ENCODE data around the gene SLC22A17. TPM values are rescaled to one million over a fixed set of nuclear protein-coding genes. Genes with fewer than 3 reads are reported as not detected.

The SLC22A17 gene
- total and polyA plus RNA-seq, 2 of the 13 experiments (the other 11 are each of a cell fraction or from before 2014, with no cell fraction given), result 0.95 to 1.1 TPM

GRCh38 chr14:23301288-23301968 is 51.3 kb downstream of the SLC22A17 start (continued):
- TF ChIP-seq ZNF281 (CRISPR knock-in tag; IDR thresholded peaks at IDR 0.05; ENCODE audit: borderline replicate concordance) (peak; percentile 89), PAX8 (CRISPR knock-in tag; IDR thresholded peaks at IDR 0.05; ENCODE audit: borderline replicate concordance) (no peak; the same call in 1 of the 2 replicates), DDIT3 (CRISPR knock-in tag; IDR thresholded peaks at IDR 0.05) (peak; percentile 89; the same call in 1 of the 2 replicates), ZNF644 (CRISPR knock-in tag; IDR thresholded peaks at IDR 0.05; ENCODE audit: low read depth) (peak; percentile 57), PLRG1 (conservative IDR thresholded peaks at IDR 0.05) (no peak), RFX1 (IDR thresholded peaks at IDR 0.05) (peak; percentile 27; the same call in 1 of the 2 replicates), MIER2 (CRISPR knock-in tag; IDR thresholded peaks at IDR 0.05) (peak; percentile 87), ARID5B (CRISPR knock-in tag; IDR thresholded peaks at IDR 0.05) (peak; percentile 77), ZNF275 (CRISPR knock-in tag; IDR thresholded peaks at IDR 0.05; ENCODE audit: borderline replicate concordance) (no peak), RFXANK (CRISPR knock-in tag; IDR thresholded peaks at IDR 0.05) (peak; percentile 59; the same call in 1 of the 2 replicates), SP2 (CRISPR knock-in tag; IDR thresholded peaks at IDR 0.05) (no peak), CAMTA2 (CRISPR knock-in tag; IDR thresholded peaks at IDR 0.05; ENCODE audit: borderline replicate concordance) (no peak; the same call in 1 of the 2 replicates), XRCC5 (optimal IDR thresholded peaks at IDR 0.05; ENCODE audit: low read length) (peak; percentile 98), ZNF280B (CRISPR knock-in tag; IDR thresholded peaks at IDR 0.05; ENCODE audit: borderline replicate concordance) (no peak; the same call in 1 of the 2 replicates), HMGXB4 (CRISPR knock-in tag; IDR thresholded peaks at IDR 0.05; ENCODE audit: borderline replicate concordance in 1 of 2, low read depth in 1 of 2) (peak; percentile 94 to 100)
